ENCODE data around the gene PCYT2. TPM values are rescaled to one million over a fixed set of nuclear protein-coding genes. Genes with fewer than 3 reads are reported as not detected.

Gene PCYT2
- total RNA-seq, 4 donors from 2014 or later: 23.7 to 34.2 (median 30.4) TPM

GRCh38 chr17:81871387-81872230, 39.6 kb downstream of the PCYT2 start:
- no peaks in the 10 kb centered on the region for H3K9me3 ChIP-seq
- H3K27ac ChIP-seq: peak overlapping the region; percentile 99
- TF ChIP-seq EP300 (IDR thresholded peaks at IDR 0.05) (no peak), CTCF (IDR thresholded peaks at IDR 0.05) (peak in 1 of 2 donors; percentile 32), POLR2A (IDR thresholded peaks at IDR 0.05) (peak; percentile 82 to 94), POLR2AphosphoS5 (IDR thresholded peaks at IDR 0.05) (peak; percentile 92 to 99 (median 98))
- H3K4me3 ChIP-seq: peak overlapping the region; percentile 82
- no peaks in the 10 kb centered on the region for H3K27me3 ChIP-seq
- peaks cover 22% of the 10 kb centered on the region for H3K36me3 ChIP-seq
- peaks cover 54% of the 10 kb centered on the region for H3K4me1 ChIP-seq
- peak in 1 of 2 donors; percentile 96 for DNase-seq (ENCODE audit: low spot score in 2 of 2)
- WGBS: 0% methylated on average over 5 of the region's 86 CpGs

GRCh38 chr17:81870981-81871386, 40.2 kb downstream of the PCYT2 start, which contains the start of gene ARHGDIA:
TSS of gene ARHGDIA (minus strand) at chr17:81871337. CDS start at chr17:81869930, 1,407 bp downstream.
- TF ChIP-seq POLR2A (IDR thresholded peaks at IDR 0.05): no peak
- no peak for TF ChIP-seq EP300 (IDR thresholded peaks at IDR 0.05)
- H3K4me3 ChIP-seq: peak within 1 kb of the TSS; percentile 82

GRCh38 chr17:81870131-81870980, 40.8 kb downstream of the PCYT2 start:
- 7% methylated on average over 18 of the region's 65 CpGs for WGBS
- TF ChIP-seq CTCF (IDR thresholded peaks at IDR 0.05) (no peak), POLR2AphosphoS5 (IDR thresholded peaks at IDR 0.05) (peak in 1 of 3 donors; percentile 48), EP300 (IDR thresholded peaks at IDR 0.05) (no peak)
- peaks cover 64% of the 10 kb centered on the region for H3K4me1 ChIP-seq

More at GRCh38 chr17:81870981-81871386, 40.2 kb downstream of the PCYT2 start, which contains the start of gene ARHGDIA:
- Histone ChIP-seq H3K36me3 (peaks cover 22% of the 10 kb centered on the region), H3K9me3 (no peaks in the 10 kb centered on the region), H3K27ac (peak within 1 kb of the TSS; percentile 99), H3K4me1 (peaks cover 59% of the 10 kb centered on the region), H3K27me3 (no peaks in the 10 kb centered on the region)
- 1% methylated on average over 13 of the region's 64 CpGs for WGBS
- DNase-seq (ENCODE audit: low spot score in 2 of 2): peak; percentile 65 to 98

GRCh38 chr17:81869221-81870130, 41.7 kb downstream of the PCYT2 start:
- H3K4me1 ChIP-seq: peaks cover 64% of the 10 kb centered on the region
- peak overlapping the region; percentile 99 for H3K27ac ChIP-seq
- peak in 1 of 2 donors; percentile 73 for DNase-seq (ENCODE audit: low spot score in 2 of 2)
- peak overlapping the region; percentile 82 for H3K4me3 ChIP-seq
- no peaks in the 10 kb centered on the region for H3K9me3 ChIP-seq
- H3K36me3 ChIP-seq: peaks cover 22% of the 10 kb centered on the region
- TF ChIP-seq POLR2A (IDR thresholded peaks at IDR 0.05) (no peak), EP300 (IDR thresholded peaks at IDR 0.05) (no peak), POLR2AphosphoS5 (IDR thresholded peaks at IDR 0.05) (no peak), CTCF (IDR thresholded peaks at IDR 0.05) (peak; percentile 14 to 83)
- 40% methylated on average over 23 of the region's 52 CpGs for WGBS
- no peaks in the 10 kb centered on the region for H3K27me3 ChIP-seq

More at GRCh38 chr17:81870131-81870980, 40.8 kb downstream of the PCYT2 start:
- H3K27ac ChIP-seq: peak overlapping the region; percentile 99
- DNase-seq (ENCODE audit: low spot score in 2 of 2): peak in 1 of 2 donors; percentile 78
- peaks cover 22% of the 10 kb centered on the region for H3K36me3 ChIP-seq
- peak overlapping the region; percentile 82 for H3K4me3 ChIP-seq
- H3K9me3 ChIP-seq: no peaks in the 10 kb centered on the region
- no peaks in the 10 kb centered on the region for H3K27me3 ChIP-seq
